ENCODE measurements around the gene PSMB8.
"Not testable (repeated sequence)": the region's sequence is repeated elsewhere in the genome, so short reads cannot be mapped to it uniquely, and the experiment has no call there.

Gene PSMB8

DNA sequence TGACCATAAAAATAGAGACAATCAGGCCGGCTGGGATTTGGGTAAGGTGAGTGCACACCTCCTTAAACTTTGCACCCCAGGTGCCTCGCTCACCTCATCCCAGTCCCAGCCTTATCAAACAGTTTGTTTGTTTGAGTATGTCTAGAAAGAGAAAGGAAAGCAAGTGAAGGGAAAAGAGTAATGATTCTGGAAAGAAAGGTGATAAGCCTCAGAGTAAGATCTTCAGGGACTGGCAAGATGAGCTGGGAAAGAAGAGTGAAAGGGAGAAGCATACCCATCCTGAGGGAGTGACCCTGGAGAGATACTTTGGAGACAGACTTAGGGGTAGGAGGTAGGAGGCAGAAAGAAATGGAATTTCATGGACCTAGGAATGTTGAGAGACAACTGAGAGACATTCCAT, 7.0 kb downstream of the PSMB8 start:
- no peak for DNase-seq (ENCODE audit: low spot score)

DNA sequence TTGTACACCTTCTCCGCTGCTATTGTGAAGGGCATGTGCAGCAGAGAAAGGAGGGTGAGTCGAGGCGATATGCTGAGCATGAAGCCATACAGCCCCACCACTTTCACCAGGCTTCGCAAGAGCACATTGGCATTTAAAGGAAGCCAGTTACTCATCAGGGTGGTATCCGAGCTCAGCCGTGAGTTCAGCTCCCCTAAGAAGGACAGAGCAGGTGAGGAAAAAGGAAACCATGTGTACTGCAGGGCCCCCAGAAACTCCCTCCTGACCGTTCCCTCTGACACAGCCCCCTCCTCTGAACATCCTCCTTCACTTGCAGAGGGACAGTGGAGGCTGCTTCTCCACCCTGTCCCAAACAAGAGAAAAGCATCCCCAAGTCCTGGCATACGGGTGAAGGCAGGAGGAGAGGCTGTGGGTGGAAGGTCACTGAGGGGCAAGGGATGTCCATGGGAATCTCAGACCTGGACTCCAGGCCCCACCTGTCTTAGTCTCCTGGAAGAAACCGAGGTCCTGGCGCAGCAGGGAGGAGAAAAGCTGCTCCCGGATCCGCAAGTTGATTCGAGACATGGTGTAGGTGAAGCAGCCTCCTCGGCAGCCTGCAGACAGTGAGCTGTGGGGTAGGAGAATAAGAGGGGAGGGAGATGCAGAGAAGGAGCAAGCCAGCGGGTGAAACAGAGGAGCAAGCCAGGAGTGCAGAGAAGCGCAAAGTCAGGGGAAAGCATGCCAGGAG, 8.5 kb downstream of the PSMB8 start:
- no peak for DNase-seq (ENCODE audit: low spot score)

DNA sequence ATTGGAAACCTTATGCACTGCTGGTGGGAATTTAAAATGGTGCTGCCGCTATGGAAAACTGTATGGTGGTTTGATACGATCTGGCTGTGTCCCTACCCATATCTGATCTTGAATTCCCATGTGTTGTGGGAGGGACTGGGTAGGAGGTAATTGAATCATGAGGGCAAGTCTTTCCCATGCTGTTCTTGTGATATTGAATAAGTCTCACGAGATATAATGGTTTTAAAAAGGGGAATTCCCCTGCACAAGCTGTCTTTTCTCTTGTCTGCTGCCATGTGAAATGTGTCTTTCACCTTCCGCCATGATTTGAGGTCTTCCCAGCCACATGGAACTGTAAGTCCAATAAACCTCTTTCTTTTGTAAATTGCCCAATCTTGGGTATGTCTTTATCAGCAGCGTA, 10.2 kb downstream of the PSMB8 start:
- DNase-seq (ENCODE audit: low spot score), result no peak

DNA sequence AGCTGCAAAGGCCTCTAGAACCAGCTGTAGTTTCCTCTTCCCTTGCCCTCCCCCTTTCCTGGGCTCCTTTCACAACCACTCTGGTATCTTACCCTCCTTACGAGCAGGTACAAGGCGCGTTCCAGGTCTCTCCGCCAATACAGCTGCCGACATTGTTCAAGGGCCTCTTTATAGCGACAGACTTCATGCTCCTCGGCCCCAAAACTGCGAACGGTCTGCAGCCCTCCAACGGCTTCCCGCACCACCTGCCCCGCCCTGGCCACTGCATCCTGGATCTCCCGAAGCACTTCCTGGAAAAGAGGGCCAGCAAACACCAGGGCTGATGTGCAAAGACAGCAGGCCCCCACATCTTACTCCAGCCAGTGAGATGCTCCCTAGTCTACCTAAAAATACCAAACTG, 11.3 kb downstream of the PSMB8 start:
- no peak for DNase-seq (ENCODE audit: low spot score)

DNA sequence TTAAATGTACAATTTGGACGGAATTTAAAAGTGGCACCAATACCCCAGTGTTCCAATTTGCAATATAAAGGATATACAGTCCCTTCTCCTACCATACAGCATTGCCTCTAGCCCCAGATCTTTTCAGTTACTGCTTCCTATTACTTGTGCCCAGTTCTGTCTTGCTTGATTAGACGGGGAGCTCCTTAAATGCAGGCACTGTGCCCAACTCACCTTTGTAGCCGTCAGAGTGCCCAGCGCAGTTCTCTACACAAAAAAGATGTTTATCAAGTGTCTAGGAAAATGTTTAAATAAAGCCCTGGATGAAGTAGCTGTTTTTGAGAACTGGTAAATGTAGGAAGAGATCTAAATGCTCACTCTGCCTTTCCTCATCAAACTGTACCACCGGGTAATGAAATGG, 12.9 kb downstream of the PSMB8 start:
- no peak for DNase-seq (ENCODE audit: low spot score)

DNA sequence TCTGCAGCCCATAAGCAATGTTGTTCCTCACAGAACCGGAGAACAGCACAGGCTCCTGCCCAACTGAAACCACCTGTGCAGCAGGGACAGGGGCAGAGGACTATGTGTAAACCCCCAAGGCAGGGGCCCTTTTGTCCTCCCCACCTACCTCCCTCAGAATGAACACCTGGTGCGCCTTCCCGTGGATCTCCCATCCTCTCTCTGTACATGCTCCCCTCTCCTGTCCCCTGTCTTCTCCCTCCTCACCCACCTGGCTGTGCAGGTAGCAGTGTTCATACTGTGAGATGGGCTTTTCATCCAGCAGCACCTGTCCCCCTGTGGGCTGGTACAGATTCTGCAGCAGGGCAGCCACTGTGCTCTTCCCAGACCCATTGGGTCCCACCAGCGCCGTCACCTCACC, 13.8 kb downstream of the PSMB8 start:
- no peak for DNase-seq (ENCODE audit: low spot score)

DNA sequence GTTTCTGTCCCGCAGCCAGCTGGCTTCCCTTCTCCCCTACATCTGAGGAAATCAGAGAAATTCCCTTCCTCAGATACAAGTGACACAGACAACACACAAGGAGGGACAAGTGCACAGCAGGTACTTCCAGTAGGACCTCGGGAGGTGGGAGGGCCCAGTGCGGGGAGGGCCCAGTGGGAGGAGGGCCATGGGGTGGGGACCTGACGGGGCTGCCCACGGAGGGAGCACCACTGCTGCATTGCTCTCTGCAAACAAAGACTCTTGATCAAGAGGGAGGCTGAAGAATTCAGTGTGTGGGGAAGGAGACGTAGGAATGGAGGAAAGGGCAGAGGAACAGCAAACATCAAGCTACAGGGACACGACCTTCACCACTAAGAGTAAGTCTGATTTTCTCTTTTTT, 14.4 kb downstream of the PSMB8 start:
- DNase-seq (ENCODE audit: low spot score), result no peak

DNA sequence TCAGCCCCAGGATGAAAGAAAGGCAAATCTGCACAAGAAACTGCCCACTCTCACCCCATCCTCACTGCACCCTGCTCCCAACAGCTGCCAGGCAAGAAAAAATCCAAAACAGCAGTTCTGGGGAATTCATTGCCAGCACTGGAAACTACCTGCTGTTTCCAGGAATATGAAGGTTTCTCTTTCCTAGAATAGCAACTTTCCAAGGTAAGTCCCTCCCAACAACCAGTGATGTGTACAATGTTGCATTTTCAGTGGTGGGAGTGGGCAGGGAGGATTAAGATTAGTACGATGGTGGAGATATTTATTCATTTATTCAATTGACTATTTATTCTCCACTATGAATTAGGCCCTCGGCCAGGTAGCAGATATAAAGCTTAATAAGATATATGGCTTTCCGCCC, 16.8 kb downstream of the PSMB8 start:
- DNase-seq (ENCODE audit: low spot score), result no peak

DNA sequence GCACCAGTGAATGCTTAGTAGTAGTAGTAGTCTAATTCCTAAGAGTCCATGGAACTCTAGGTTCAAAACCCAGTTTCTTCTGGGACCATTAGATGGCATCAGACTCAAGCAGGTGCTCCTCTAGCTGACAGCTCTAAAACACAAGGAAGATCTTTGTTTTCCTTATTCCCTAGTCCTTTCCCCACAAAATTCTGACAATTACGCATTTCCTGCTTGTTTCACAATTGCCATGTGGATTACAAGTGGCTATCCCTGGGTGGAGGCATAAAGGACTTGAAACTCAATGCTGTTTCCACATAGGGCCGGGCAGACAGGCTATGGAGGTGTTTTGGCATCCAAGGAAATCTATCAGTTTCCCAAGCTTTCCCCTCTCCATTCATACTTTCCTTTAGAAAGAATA, 17.9 kb downstream of the PSMB8 start:
- no peak for DNase-seq (ENCODE audit: low spot score)

DNA sequence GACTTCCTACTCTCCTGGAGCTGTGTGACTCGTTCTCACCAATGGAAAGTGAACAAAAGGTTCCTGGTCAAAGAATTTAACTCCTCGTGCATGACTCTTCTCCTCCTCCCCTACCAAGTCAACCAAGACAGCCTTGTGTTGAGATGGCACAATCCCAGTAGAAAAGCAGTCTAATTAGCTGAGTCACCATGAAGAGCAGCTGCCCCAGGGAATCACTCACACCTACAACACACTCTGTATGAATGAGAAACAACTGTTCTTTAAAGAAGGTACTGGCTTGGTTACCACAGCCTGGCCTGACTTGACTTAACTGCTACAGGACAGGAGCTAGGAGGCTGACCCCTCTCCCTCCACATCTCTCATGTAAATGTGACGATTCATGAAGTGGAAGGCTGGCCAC, 24.1 kb downstream of the PSMB8 start:
- no peak for DNase-seq (ENCODE audit: low spot score)

DNA sequence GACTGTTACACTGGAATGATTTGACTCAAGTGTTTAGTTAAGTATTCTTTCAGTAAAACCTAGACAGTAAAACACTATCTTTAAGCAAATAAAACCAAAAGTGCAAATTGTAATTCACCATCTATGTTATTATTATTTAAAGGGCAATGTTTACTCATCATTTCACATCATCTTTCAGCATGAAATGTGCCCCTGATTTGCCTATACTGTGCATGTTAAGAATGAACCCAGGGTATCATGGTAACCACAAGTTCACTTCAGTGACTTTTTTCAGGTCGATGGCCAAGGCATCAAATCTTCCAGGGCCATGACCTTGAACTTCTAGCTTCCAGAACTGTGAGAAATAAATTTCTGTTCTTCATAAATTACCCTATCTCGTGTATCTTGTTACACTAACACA, 25.0 kb downstream of the PSMB8 start:
- DNase-seq (ENCODE audit: low spot score), result no peak

DNA sequence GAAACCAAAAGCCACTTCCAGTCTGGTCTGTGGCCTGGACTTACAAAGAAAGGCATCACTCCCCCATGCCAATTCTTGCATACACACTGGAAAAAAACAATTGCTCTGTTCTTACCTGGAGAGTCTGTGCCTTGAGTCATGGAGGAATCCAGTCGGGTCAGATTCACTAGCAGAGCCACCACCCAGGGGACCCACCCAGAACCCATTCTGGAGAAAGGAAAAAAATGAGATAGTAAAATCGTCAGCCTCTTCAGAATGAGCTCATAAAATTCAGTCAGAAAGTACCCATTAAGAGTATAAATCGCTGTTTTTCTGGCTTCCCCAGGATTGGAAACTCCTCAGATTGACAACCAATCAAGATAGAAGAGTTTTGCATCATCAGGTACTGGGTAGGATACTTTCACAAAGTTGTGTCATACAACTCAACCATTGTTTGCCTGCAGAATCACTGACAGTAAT, 27.1 kb downstream of the PSMB8 start, which contains the start of gene HLA-DOB:
Gene HLA-DOB, minus strand, starts transcription at position 257 of the 459 bp plus-strand sequence. Its CDS starts 51 bp downstream, at position 206.
- DNase-seq (ENCODE audit: low spot score), result no peak

DNA sequence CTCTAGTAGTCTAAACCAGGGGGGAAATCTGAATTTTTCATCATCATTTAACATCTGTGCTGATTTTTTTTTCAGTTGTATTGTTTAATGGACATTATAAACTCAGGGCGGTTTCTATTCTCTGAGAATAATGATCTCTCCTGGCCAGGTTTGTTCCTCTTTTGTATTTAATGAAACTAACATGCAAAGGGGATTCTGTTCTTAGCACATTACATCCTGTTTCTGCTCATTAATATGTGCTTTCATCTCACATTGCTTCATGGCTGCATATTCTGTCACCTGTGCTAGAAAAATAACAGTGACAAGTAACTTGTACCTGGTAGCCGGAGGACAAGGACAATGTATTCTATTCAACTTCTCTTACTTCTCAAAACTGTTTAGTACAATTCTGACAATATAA, 27.9 kb downstream of the PSMB8 start:
- DNase-seq (ENCODE audit: low spot score), result no peak

DNA sequence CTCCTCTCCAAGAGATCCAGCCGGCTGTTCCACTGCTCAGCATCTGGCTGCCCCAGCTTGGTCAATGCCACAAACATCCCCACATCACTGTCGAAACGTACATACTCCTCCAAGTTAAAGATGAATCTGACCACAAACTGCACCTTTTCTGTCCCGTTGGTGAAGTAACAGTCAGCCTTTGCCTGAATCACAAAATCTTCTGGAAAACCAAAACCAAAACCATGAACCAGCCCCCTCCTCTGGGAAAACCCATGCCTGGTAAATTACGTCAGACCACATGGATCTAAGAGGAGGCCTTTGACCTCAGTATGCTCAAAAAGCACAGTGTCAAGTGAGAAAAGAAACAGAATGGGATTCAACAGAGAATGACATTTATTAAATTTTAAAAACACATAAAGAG, 28.7 kb downstream of the PSMB8 start:
- no peak for DNase-seq (ENCODE audit: low spot score)

DNA sequence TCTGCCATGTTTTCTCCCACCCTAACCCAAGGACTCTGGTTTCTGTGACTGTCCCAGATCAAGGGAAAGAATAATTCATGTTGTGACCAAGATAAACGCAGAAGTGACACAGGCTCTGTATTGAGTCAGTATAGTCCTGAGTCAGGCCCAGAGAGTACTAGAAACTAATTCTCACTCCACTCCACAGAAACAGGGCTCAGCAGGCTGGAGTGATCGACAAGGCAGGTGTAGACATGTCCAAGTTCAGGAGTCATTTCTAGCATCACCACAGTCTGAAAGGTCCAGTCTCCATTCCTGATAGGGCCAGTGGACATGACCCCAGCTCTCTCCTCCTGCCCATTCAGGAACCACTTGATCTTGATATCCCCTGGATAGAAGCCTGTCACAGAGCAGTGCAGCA, 29.7 kb downstream of the PSMB8 start:
- no peak for DNase-seq (ENCODE audit: low spot score)

DNA sequence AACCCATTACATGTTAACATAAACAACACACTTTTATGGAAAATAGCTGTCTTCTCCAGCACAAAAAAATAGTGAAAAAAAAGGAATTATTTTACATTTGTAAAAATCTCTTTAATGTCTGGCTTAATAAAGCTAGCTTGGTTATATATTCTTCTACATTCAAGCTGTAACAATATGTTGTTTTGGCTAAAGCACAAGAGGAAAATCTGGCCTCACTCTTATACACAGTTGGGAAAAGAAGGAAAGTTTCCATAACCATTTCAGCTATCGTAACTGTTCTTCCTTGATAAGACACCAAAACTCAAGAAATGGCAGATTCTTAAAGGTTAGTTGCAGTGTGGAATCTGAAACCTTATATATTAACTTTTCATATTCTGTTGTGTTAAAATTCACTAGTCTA, 34.7 kb downstream of the PSMB8 start:
- DNase-seq (ENCODE audit: low spot score), result no peak

DNA sequence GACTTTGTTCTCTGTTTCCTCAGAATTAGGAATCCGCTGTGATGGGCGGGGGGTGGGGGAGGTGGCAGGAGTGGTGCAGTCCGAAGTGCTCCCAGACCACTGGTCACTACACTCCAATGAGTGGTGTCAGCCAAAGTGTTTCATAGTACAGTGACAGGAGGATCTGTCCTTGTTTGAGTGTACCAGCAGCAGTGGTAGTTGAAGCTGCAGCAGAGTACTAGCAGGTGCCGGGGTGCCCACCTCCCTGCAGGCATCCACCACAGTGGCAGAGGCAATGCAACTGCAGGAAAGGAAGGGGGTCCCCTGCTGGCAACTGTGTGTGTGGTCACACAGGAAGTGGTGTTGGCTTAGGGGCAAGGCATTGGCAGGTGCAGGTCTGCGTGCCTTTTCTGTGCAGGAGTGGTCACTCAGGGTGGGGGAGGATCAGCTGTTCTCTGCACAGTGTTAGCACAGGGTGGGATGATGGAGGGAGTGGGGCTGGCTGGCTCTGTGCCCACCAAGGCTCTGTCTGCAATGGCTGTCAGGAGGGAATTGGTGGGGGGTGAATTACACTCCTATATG, 36.7 kb downstream of the PSMB8 start:
- DNase-seq (ENCODE audit: low spot score), result peak; percentile 45

DNA sequence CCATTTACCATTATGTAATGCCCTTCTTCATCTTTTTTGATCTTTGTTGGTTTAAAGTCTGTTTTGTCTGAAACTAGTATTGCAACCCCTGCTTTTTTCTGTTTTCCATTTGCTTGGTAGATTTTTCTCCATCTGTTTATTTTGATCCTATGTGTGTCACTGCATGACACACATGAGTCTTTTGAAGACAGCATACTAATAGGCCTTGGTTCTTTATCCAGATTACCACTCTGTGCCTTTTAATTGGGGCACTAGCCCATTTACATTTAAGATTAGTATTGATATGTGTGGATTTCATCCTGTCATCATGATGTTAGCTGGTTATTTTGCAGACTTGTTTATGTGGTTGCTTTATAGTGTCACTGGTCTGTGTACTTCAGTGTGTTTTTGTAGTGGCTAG, 38.4 kb downstream of the PSMB8 start:
- not testable (repeated sequence) for DNase-seq (ENCODE audit: low spot score)

DNA sequence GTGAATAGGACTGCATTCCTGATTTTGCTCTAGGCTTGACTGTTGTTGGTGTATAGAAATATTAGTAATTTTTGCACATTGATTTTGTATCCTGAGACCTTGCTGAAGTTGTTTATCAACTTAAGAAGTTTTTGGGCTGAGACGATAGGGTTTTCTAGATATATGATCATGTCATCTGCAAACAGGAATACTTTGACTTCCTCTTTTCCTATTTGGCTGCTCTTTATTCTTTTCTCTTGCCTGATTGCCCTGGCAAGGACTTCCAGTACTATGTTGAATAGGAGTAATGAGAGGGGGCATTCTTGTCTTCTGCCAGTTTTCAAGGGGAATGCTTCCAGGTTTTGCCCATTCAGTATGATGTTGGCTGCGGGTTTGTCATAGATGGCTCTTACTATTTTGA, 40.4 kb downstream of the PSMB8 start:
- no peak for DNase-seq (ENCODE audit: low spot score)

DNA sequence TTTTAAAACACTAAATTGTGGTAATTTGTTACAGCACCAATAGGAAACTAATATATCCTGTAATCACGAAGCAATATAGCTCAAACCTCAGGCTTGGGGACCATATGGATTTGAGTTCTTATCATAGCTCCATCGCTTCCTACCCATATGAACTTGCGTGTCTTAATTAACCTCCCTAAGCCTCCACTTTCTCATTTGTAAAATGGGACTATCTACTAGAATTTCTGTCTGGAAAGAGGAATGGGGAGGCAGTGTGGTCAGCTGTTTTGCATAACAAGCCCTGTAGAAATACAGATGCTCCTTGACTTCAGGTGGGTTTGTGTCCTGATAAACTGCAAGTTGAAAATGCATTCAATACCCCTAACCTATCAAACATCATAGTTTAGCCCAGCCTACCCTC, 44.1 kb downstream of the PSMB8 start:
- no peak for DNase-seq (ENCODE audit: low spot score)

DNA sequence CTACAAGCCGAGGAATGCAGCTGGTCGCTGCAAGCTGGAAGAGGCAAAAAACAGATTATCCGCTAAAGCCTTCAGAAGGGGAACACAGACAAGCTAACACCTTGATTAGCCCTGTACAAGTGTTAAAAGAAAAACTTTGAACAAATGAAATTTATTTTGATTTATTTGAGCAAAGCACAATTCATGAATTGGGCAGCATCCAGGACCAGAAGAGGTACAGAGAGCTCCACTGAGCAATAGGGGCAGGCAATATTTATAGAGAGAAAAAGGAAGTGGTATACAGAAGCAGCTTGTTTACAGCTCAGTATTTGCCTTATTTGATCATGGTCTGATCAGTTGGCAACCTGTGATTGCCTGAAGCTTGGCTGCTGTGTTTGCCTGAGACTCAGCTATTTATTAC, 44.7 kb downstream of the PSMB8 start:
- DNase-seq (ENCODE audit: low spot score), result no peak

DNA sequence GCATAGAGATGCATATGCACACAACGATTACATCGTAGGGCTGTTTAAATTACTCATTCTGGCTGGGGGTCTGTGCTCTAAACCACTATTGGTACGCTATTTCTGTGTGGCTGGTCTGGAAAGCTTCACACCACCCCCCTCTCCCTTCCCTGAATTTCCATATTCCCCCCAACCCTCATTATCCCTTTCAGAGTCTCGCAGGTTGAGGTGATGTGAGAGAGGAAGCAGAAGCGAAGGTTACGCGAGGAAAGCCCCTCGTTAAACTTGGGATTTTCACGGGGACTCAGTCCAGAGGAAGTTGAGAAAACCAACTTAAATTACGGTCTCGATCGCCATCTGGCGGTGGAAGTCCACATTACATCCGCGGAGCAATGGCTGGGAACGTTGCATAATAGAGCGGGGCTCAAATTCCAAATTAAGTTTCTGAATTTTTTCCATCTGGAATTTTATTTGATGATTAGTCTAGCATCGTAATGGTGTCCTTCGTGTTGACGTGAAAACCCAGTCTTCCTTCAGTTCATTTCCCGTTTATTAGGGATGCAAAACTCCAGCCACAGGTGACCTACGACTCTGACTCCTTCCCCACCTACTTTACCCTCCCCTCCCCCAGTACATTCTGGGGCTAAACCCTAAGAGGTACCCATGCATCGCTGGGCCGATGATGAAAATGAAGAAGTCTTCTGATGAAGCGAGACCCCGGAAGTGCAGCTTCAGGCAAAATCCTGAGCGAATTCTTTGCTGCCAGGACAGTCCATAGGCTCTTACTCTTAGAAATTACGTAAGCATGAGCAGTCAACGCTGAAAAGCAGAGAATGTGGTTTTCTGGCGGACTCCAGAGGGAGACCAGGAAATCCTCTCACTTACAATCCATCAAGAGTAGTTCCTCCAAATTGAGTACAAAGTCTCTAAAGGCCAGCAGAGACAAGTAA, 46.7 kb downstream of the PSMB8 start:
- peak; percentile 80 for DNase-seq (ENCODE audit: low spot score)

DNA sequence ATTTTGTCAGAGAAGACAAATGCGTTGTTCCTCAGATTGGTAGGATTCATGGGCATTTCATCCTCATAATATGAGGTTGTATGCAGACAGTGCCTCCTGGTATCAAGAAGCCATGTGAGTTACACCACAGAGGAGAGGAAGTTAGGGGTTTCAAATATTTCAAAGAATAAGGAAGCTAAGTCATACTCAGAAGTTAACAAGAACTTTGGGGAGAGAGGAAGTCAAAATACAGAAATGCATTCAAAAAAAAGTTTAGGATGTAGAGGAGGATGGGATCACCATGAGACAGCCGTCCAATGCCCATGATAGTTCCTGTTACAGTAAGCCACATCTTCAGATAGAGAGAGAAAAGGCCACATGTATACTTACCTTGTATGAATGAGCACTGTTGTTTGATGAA, 49.3 kb downstream of the PSMB8 start:
- DNase-seq (ENCODE audit: low spot score), result no peak

Measured in ecto neural progenitor cell (in vitro differentiated cells).